H1 (cell line): ENCODE measurements around the gene DAZAP1. TPM values are rescaled to one million over a fixed set of nuclear protein-coding genes. Genes with fewer than 3 reads are reported as not detected.

Experiments
- CTCF ChIA-PET: fragments of 300-600 bp; sonication (Branson Sonifier 250); formaldehyde crosslinking; loops from one replicate; lab custom pipeline; 2021; ENCODE audit not compliant: partially characterized antibody; lab: Charles Lee
- POLR2A ChIA-PET: fragments of 300-600 bp; sonication (Branson Sonifier 250); formaldehyde crosslinking; loops from one replicate; lab custom pipeline; 2021; ENCODE audit warnings: inconsistent platforms; ENCODE audit not compliant: partially characterized antibody; lab: Charles Lee
- DNase-seq, 2 experiments: peaks; one replicate each; pipeline versions ENCODE4 v3.0.0 to v3.0.0-alpha.2; 2010 to 2022; ENCODE audit warnings: low spot score in 2 of 2, low read depth in 1 of 2, mixed read lengths in 1 of 2
- FAIRE-seq: peaks from 2 replicates; lab custom pipeline; 2011; peaks lifted over from hg19 to GRCh38; lab: Jason Lieb, UNC
- H2AFZ ChIP-seq: 2 replicates; pipeline ENCODE4 v1.8.1; 2012; ENCODE audit warnings: low read length, inconsistent platforms
- H2AK5ac ChIP-seq: 2 replicates; pipeline ENCODE4 v1.6.1; 2013; ENCODE audit warnings: low read depth, low read length
- H2BK120ac ChIP-seq: replicated peaks from 2 replicates; pipeline ENCODE3; 2013; ENCODE audit warnings: low read depth, low read length, inconsistent platforms
- H2BK12ac ChIP-seq: 2 replicates; pipeline ENCODE4 v1.6.1; 2013; ENCODE audit warnings: low read depth, low read length
- H2BK15ac ChIP-seq: 2 replicates; pipeline ENCODE4 v1.6.1; 2013; ENCODE audit warnings: low read length
- H2BK20ac ChIP-seq: 2 replicates; pipeline ENCODE4 v1.6.1; 2013; ENCODE audit warnings: low read length
- H2BK5ac ChIP-seq: 2 replicates; pipeline ENCODE4 v1.6.1; 2013; ENCODE audit warnings: low read depth, low read length
- H3K14ac ChIP-seq: 2 replicates; pipeline ENCODE4 v1.6.1; 2013; ENCODE audit warnings: inconsistent platforms; ENCODE audit not compliant: insufficient read length
- H3K18ac ChIP-seq: 2 replicates; pipeline ENCODE4 v1.6.1; 2013; ENCODE audit warnings: low read length; ENCODE audit errors: extremely low read depth
- H3K23ac ChIP-seq: 2 replicates; pipeline ENCODE4 v1.6.1; 2013; ENCODE audit warnings: inconsistent platforms; ENCODE audit not compliant: insufficient read length
- H3K23me2 ChIP-seq: 2 replicates; pipeline ENCODE4 v1.6.1; 2013; ENCODE audit warnings: low read depth, low read length
- H3K27ac ChIP-seq: 2 replicates; pipeline ENCODE4 v1.6.1; 2011; ENCODE audit warnings: low read depth, low read length, inconsistent platforms
- H3K27me3 ChIP-seq, 4 experiments: replicated peaks in 1 of 4; 1 replicate in 1 of 4; 2 replicates in 3 of 4; pipeline versions ENCODE4 v1.6.1 to v1.8.1; 2011 to 2013; ENCODE audit warnings: low read length in 3 of 4, mild to moderate bottlenecking in 3 of 4, inconsistent platforms in 2 of 4, mixed read lengths in 2 of 4, moderate library complexity in 1 of 4; ENCODE audit not compliant: control insufficient read depth in 3 of 4, insufficient read depth in 3 of 4; ENCODE audit errors: extremely low read depth in 1 of 4
- H3K36me3 ChIP-seq, 4 experiments: 2 replicates each; pipeline versions ENCODE4 v1.6.1 to v1.8.1; 2011 to 2013; ENCODE audit warnings: mild to moderate bottlenecking in 4 of 4, low read length in 3 of 4, moderate library complexity in 2 of 4, control low read depth in 1 of 4, inconsistent platforms in 1 of 4; ENCODE audit not compliant: insufficient read depth in 4 of 4, control insufficient read depth in 2 of 4
- H3K4ac ChIP-seq: replicated peaks from 2 replicates; pipeline ENCODE3; 2013; ENCODE audit warnings: low read length, low read depth, mixed read lengths, inconsistent platforms; ENCODE audit not compliant: insufficient read length
- H3K4me1 ChIP-seq, 4 experiments: replicated peaks in 1 of 4; 1 replicate in 1 of 4; 2 replicates in 3 of 4; pipeline versions ENCODE4 v1.6.1 to v1.8.1; 2011 to 2013; ENCODE audit warnings: low read length in 3 of 4, inconsistent platforms in 2 of 4, mixed read lengths in 1 of 4; ENCODE audit not compliant: insufficient read depth in 4 of 4, control insufficient read depth in 3 of 4
- H3K4me2 ChIP-seq, 2 experiments: 2 replicates each; pipeline versions ENCODE4 v1.6.1 to v1.8.1; 2011 to 2013; ENCODE audit warnings: low read depth in 2 of 2, low read length in 2 of 2, control low read depth in 1 of 2, inconsistent platforms in 1 of 2, mild to moderate bottlenecking in 1 of 2; ENCODE audit not compliant: insufficient read depth in 1 of 2
- H3K4me3 ChIP-seq, 4 experiments: fragments of 200-600, 300-600 bp in 1 of 4; sonication (generic), shearing (Covaris generic), sonication (Bioruptor Twin) in 1 of 4; 2 replicates each; pipeline versions ENCODE4 v1.5.1 to v1.8.1; 2011 to 2016; ENCODE audit warnings: low read length in 4 of 4, low read depth in 3 of 4, control low read depth in 2 of 4, inconsistent platforms in 2 of 4, mild to moderate bottlenecking in 2 of 4, mixed read lengths in 1 of 4, moderate library complexity in 1 of 4; ENCODE audit not compliant: insufficient read depth in 2 of 4; ENCODE audit errors: extremely low read depth in 1 of 4
- H3K56ac ChIP-seq: replicated peaks from 2 replicates; pipeline ENCODE3; 2013; ENCODE audit warnings: low read depth, mild to moderate bottlenecking, mixed read lengths, low read length, inconsistent platforms; ENCODE audit not compliant: insufficient read length
- H3K79me1 ChIP-seq: 2 replicates; pipeline ENCODE4 v1.6.1; 2013; ENCODE audit warnings: low read depth, low read length, control low read depth
- H3K79me2 ChIP-seq, 2 experiments: 2 replicates each; pipeline versions ENCODE4 v1.6.1 to v1.8.1; 2012 to 2013; ENCODE audit warnings: low read length in 2 of 2, mild to moderate bottlenecking in 2 of 2, inconsistent platforms in 1 of 2; ENCODE audit not compliant: insufficient read depth in 2 of 2, control insufficient read depth in 1 of 2
- H3K9ac ChIP-seq, 4 experiments: replicated peaks in 1 of 4; 1 replicate in 1 of 4; 2 replicates in 3 of 4; pipeline versions ENCODE4 v1.6.1 to v1.8.1; 2011 to 2013; ENCODE audit warnings: low read depth in 3 of 4, low read length in 3 of 4, control low read depth in 2 of 4, mild to moderate bottlenecking in 2 of 4, moderate library complexity in 2 of 4, inconsistent platforms in 1 of 4; ENCODE audit errors: extremely low read depth in 1 of 4
- H3K9me3 ChIP-seq, 2 experiments: 2 replicates each; pipeline versions ENCODE4 v1.6.1 to v1.8.1; 2012 to 2013; ENCODE audit warnings: mild to moderate bottlenecking in 2 of 2, moderate library complexity in 2 of 2, control low read depth in 1 of 2, inconsistent platforms in 1 of 2, low read depth in 1 of 2, low read length in 1 of 2, mixed read lengths in 1 of 2; ENCODE audit not compliant: insufficient read depth in 2 of 2
- H4K20me1 ChIP-seq, 2 experiments: replicated peaks in 1 of 2; 2 replicates each; pipeline versions ENCODE3 to v1.8.1; 2011 to 2013; ENCODE audit warnings: inconsistent platforms in 2 of 2, low read length in 2 of 2, mild to moderate bottlenecking in 1 of 2; ENCODE audit not compliant: insufficient read depth in 2 of 2, control insufficient read depth in 1 of 2
- H4K5ac ChIP-seq: 2 replicates; pipeline ENCODE4 v1.6.1; 2013; ENCODE audit warnings: low read length, low read depth, mixed read lengths, inconsistent platforms; ENCODE audit not compliant: insufficient read length
- H4K8ac ChIP-seq: 2 replicates; pipeline ENCODE4 v1.8.0; 2013; ENCODE audit warnings: mild to moderate bottlenecking, moderate library complexity, low read length, inconsistent platforms; ENCODE audit not compliant: insufficient read depth; ENCODE audit errors: extremely low read depth
- H4K91ac ChIP-seq: replicated peaks from 2 replicates; pipeline ENCODE3; 2013; ENCODE audit warnings: low read length, mixed read lengths, inconsistent platforms; ENCODE audit not compliant: insufficient read length
- CBX5 ChIP-seq: fragments of 300-800, 300-1000 bp; sonication (generic); IDR thresholded peaks from 2 replicates; pipeline ENCODE4 v1.7.1; 2016; ENCODE audit warnings: antibody characterized with exemption, low read length, low read depth
- EGR1 ChIP-seq: IDR thresholded peaks from 2 replicates; pipeline ENCODE4 v1.6.1; 2011; ENCODE audit warnings: low read depth, low read length, borderline replicate concordance
- GABPA ChIP-seq: IDR thresholded peaks from 2 replicates; pipeline ENCODE4 v1.6.1; 2011; ENCODE audit warnings: mild to moderate bottlenecking, low read length, moderate library complexity, borderline replicate concordance; ENCODE audit not compliant: insufficient read depth
- KDM4A ChIP-seq: IDR thresholded peaks from one replicate; pipeline ENCODE4 v1.7.1; 2012; ENCODE audit warnings: low read depth, mild to moderate bottlenecking, moderate library complexity, low read length, inconsistent platforms; ENCODE audit not compliant: severe bottlenecking
- WGBS, 2 experiments: shearing (Covaris generic) in 1 of 2; methylation state at CpG; one replicate each; pipeline versions ENCODE4 v1.1.6 to v1.1.7; 2013 to 2015; ENCODE audit warnings: low lambda C conversion rate in 2 of 2, mixed read lengths in 2 of 2, inconsistent platforms in 1 of 2, low coverage in 1 of 2, missing lambda C conversion rate in 1 of 2; ENCODE audit not compliant: insufficient replicate concordance in 2 of 2, insufficient coverage in 1 of 2, insufficient read length in 1 of 2; ENCODE audit errors: extremely low coverage in 1 of 2, missing lambda C conversion rate in 1 of 2; 5-methylcytosine and 5-hydroxymethylcytosine counted together
- polyA plus RNA-seq, 7 experiments: library from polyadenylated mRNA; depleted of rRNA in 3 of 7; stranded (reverse) in 5 of 7; unstranded in 2 of 7; fragments of >200 nt in 5 of 7; fragments of 200-250 nt in 2 of 7; gene quantifications; 1 replicate in 5 of 7; 2 replicates in 1 of 7; 4 replicates in 1 of 7; pipeline versions ENCODE4 v1.2.1 to v1.2.3, GENCODE V29; 2011 to 2013; ENCODE audit warnings: missing spikeins in 2 of 7, mixed read lengths in 2 of 7
- total RNA-seq: library from RNA; stranded (reverse); fragmentation: NEBNext Ultra II Directional; extraction: Animal tissue kit (Norgen Biotek cat#: 25700); gene quantifications from 2 replicates; pipeline ENCODE4 v1.2.1, GENCODE V29; 2021
- TF ChIP-seq, protein P1 (sequence below), 3 experiments: IDR thresholded peaks; 1 replicate in 2 of 3; 2 replicates in 1 of 3; pipeline versions ENCODE4 v1.5.1 to v1.6.1; 2011; ENCODE audit warnings: low read length in 3 of 3, mild to moderate bottlenecking in 3 of 3, inconsistent platforms in 2 of 3, low read depth in 1 of 3, moderate library complexity in 1 of 3; ENCODE audit not compliant: insufficient read depth in 1 of 3; ENCODE audit errors: control extremely low read depth in 1 of 3

The DAZAP1 gene
- total and polyA plus RNA-seq, 2 of the 8 experiments (the other 6 are each of a cell fraction or from before 2014, with no cell fraction given) = 79.6 to 341 TPM

GRCh38 chr19:1422943-1423342, 15.6 kb downstream of the DAZAP1 start:
- no peak overlapping the region for H3K23ac ChIP-seq
- H3K27me3 ChIP-seq = no peaks in the 10 kb centered on the region
- no peaks in the 10 kb centered on the region for H3K9me3 ChIP-seq
- H3K18ac ChIP-seq = no peak overlapping the region
- no peak overlapping the region for H3K27ac ChIP-seq
- H2BK12ac ChIP-seq = no peak overlapping the region
- H4K8ac ChIP-seq = peak overlapping the region; percentile 12; the same call in 1 of the 2 replicates
- no peaks in the 10 kb centered on the region for H3K23me2 ChIP-seq
- peaks cover 41 to 52% of the 10 kb centered on the region in 2 experiments for H4K20me1 ChIP-seq
- peaks cover 4 to 76% of the 10 kb centered on the region in 2 experiments for H3K79me2 ChIP-seq
- H3K4me2 ChIP-seq = no peak overlapping the region
- 91% methylated on average over 24 of the region's 24 CpGs; no CpG with 5 or more reads in 1 of the 2 experiments for WGBS, 2 experiments
- H3K9ac ChIP-seq = no peak overlapping the region; a peak in 1 of 7 replicates
- ChIA-PET POLR2A (interaction anchor here (0.7 to 2.6 kb wide), 10 partner anchors 10 to 154 kb away, joined by 3 to 12 read pairs (median 4); partner anchors contain the start of gene CIRBP), CTCF (interaction anchor here (0.9 kb wide), 1 partner anchor 14 kb away, joined by 3 read pairs; no protein-coding TSS in a partner anchor)
- FAIRE-seq (no peak), DNase-seq (no peak)
- H3K4me3 ChIP-seq = no peak overlapping the region
- H2BK5ac ChIP-seq = no peak overlapping the region
- no peak overlapping the region for H4K5ac ChIP-seq
- H4K91ac ChIP-seq = no peak overlapping the region
- H2BK20ac ChIP-seq = no peak overlapping the region
- H2BK15ac ChIP-seq = no peak overlapping the region
- peaks cover 38 to 86% (median 70%) of the 10 kb centered on the region in 4 experiments for H3K36me3 ChIP-seq
- no peak overlapping the region for H2BK120ac ChIP-seq
- H3K56ac ChIP-seq = peak overlapping the region; percentile 34
- peaks cover 16% of the 10 kb centered on the region for H3K79me1 ChIP-seq
- no peak overlapping the region for H3K4ac ChIP-seq
- peaks cover 0 to 3% (median under 1%) of the 10 kb centered on the region in 4 experiments; a peak in 2 of 7 replicates for H3K4me1 ChIP-seq
- no peak overlapping the region for H2AFZ ChIP-seq
- no peak overlapping the region for H2AK5ac ChIP-seq
- H3K14ac ChIP-seq = no peak overlapping the region
- TF ChIP-seq EGR1 (peak; percentile 76), GABPA (no peak), CBX5 (no peak), KDM4A (no peak)
- TF ChIP-seq, protein P1, sequence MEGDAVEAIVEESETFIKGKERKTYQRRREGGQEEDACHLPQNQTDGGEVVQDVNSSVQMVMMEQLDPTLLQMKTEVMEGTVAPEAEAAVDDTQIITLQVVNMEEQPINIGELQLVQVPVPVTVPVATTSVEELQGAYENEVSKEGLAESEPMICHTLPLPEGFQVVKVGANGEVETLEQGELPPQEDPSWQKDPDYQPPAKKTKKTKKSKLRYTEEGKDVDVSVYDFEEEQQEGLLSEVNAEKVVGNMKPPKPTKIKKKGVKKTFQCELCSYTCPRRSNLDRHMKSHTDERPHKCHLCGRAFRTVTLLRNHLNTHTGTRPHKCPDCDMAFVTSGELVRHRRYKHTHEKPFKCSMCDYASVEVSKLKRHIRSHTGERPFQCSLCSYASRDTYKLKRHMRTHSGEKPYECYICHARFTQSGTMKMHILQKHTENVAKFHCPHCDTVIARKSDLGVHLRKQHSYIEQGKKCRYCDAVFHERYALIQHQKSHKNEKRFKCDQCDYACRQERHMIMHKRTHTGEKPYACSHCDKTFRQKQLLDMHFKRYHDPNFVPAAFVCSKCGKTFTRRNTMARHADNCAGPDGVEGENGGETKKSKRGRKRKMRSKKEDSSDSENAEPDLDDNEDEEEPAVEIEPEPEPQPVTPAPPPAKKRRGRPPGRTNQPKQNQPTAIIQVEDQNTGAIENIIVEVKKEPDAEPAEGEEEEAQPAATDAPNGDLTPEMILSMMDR (IDR thresholded peaks at IDR 0.05; ENCODE audit: control extremely low read depth in 1 of 3, insufficient read depth in 1 of 3, low read depth in 1 of 3, low read length in 3 of 3) = peak; percentile 9 to 49 (median 29); a peak in 3 of 4 replicates
